SU-DHL-6 (cell line): ENCODE data around the gene DAPK2.

Source experiments
- H2AFZ ChIP-seq: fragments of 200-600 bp; sonication (generic); 2 replicates; pipeline ENCODE4 v1.6.1; 2014; ENCODE audit warnings: low read depth, mild to moderate bottlenecking, moderate library complexity, mixed read lengths, antibody characterized with exemption, low read length; ENCODE audit not compliant: severe bottlenecking
- H3F3A ChIP-seq: fragments of 200-600 bp; shearing (Covaris generic); 2 replicates; pipeline ENCODE4 v1.6.0; 2016; ENCODE audit warnings: antibody characterized with exemption, mild to moderate bottlenecking; ENCODE audit not compliant: insufficient read depth
- H3K27ac ChIP-seq: fragments of 200-600 bp; sonication (generic); 2 replicates; pipeline ENCODE4 v1.5.1; 2016; ENCODE audit warnings: low read depth, mild to moderate bottlenecking, low read length, moderate library complexity, mixed read lengths
- H3K27me3 ChIP-seq: fragments of 200-600 bp; sonication (generic), shearing (Covaris generic); 2 replicates; pipeline ENCODE4 v1.6.0; 2014; ENCODE audit warnings: mild to moderate bottlenecking, low read length
- H3K36me3 ChIP-seq: fragments of 200-600 bp; sonication (generic); 2 replicates; pipeline ENCODE4 v1.6.1; 2014; ENCODE audit warnings: mild to moderate bottlenecking, low read length, mixed read lengths
- H3K4me2 ChIP-seq: fragments of 300-600, 200-600 bp; shearing (Covaris generic), sonication (generic); 2 replicates; pipeline ENCODE4 v1.6.0; 2014; ENCODE audit warnings: low read length, low read depth, mild to moderate bottlenecking; ENCODE audit not compliant: poor library complexity, severe bottlenecking
- H3K4me3 ChIP-seq: fragments of 200-600 bp; sonication (generic); 2 replicates; pipeline ENCODE4 v1.5.1; 2014; ENCODE audit warnings: antibody characterized with exemption, low read length, mild to moderate bottlenecking, mixed read lengths; ENCODE audit not compliant: insufficient read depth, poor library complexity, severe bottlenecking
- H3K79me2 ChIP-seq: fragments of 200-600 bp; sonication (generic); 2 replicates; pipeline ENCODE4 v1.6.1; 2014; ENCODE audit warnings: mild to moderate bottlenecking, low read length, moderate library complexity; ENCODE audit not compliant: insufficient read depth
- H3K9ac ChIP-seq: fragments of 200-600 bp; sonication (generic); 2 replicates; pipeline ENCODE4 v1.7.0; 2014; ENCODE audit warnings: mild to moderate bottlenecking, low read length
- H3K9me2 ChIP-seq: fragments of 200-600 bp; sonication (generic); replicated peaks from 2 replicates; pipeline ENCODE4 v1.6.1; 2014; ENCODE audit warnings: low read length; ENCODE audit not compliant: insufficient read depth
- H3K9me3 ChIP-seq: fragments of 200-600 bp; sonication (generic); 2 replicates; pipeline ENCODE4 v1.6.1; 2014; ENCODE audit warnings: low read length, mixed read lengths; ENCODE audit not compliant: insufficient read depth
- H4K20me1 ChIP-seq: fragments of 200-600 bp; sonication (generic); 2 replicates; pipeline ENCODE4 v1.6.1; 2014; ENCODE audit warnings: low read depth, mild to moderate bottlenecking, antibody characterized with exemption, low read length, moderate library complexity, mixed read lengths
- CTCF ChIP-seq: fragments of 200-600 bp; sonication (generic); IDR thresholded peaks from one replicate; pipeline ENCODE4 v1.5.1; 2017; ENCODE audit warnings: antibody characterized with exemption, mild to moderate bottlenecking, low read length, moderate library complexity; ENCODE audit not compliant: insufficient read depth, poor library complexity, severe bottlenecking
- EZH2phosphoT487 ChIP-seq: fragments of 200-600 bp; sonication (generic), shearing (Covaris generic); conservative IDR thresholded peaks from 2 replicates; pipeline ENCODE4 v1.6.1; 2018; ENCODE audit warnings: mild to moderate bottlenecking, antibody characterized with exemption, low read length, moderate library complexity, mixed read lengths

The DAPK2 gene

DNA sequence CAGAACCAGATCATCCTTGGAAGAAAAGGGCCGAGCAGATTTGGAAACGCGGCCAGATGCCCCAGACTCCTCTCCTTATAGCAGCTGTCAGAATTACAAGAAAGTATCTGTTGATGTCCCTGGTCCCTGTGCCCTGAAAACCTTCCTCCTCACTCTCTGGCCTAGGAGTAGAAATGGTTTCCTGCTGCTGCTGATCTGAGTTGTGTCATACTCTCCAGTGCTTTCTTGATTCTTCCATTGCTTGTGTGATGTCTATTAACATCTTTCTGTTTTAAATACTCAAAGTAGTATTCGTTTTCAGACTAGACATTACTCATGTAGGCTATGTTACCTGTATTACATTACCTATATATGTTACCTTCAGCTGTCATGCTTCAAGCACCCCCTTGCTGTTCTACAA is 185.7 kb downstream of the DAPK2 start:
- H3K79me2 ChIP-seq = no peaks in the 10 kb centered on the region
- no peaks in the 10 kb centered on the region for H3K9me3 ChIP-seq
- H2AFZ ChIP-seq = no peak overlapping the region
- H4K20me1 ChIP-seq = no peaks in the 10 kb centered on the region
- no peaks in the 10 kb centered on the region for H3F3A ChIP-seq
- H3K27me3 ChIP-seq = no peaks in the 10 kb centered on the region
- no peaks in the 10 kb centered on the region for H3K9me2 ChIP-seq
- TF ChIP-seq EZH2phosphoT487 (no peak), CTCF (no peak)
- no peak overlapping the region for H3K27ac ChIP-seq
- no peaks in the 10 kb centered on the region for H3K36me3 ChIP-seq
- H3K4me2 ChIP-seq = no peak overlapping the region
- no peak overlapping the region for H3K9ac ChIP-seq
- H3K4me3 ChIP-seq = no peak overlapping the region

DNA sequence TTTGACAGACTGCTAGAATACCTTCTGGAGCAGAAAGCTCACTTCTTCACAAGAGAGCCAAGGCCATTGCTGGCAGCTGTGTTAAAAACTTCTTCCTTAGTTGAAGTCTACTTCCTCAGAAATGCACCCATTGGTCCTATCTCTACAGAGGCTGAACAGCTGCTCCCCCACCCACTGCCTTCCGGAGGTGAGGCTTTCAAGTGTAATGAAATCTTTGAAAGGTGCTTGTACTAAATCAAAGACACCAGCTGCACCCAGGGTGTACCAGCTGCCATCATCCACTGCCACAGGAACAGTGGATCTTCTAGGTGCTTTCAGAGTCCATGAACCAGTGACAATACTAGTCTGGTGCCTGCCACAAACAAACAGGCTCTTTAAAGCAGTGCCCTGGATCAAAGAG is 186.1 kb downstream of the DAPK2 start:
- no peak overlapping the region for H2AFZ ChIP-seq
- H3K4me2 ChIP-seq = no peak overlapping the region
- no peak overlapping the region for H3K27ac ChIP-seq

GRCh38 chr15:63858881-63859280 is 187.4 kb downstream of the DAPK2 start:
- H3F3A ChIP-seq = no peaks in the 10 kb centered on the region
- no peak for TF ChIP-seq CTCF
- TF ChIP-seq EZH2phosphoT487 = no peak
- no peaks in the 10 kb centered on the region for H3K36me3 ChIP-seq
- no peak overlapping the region for H3K9ac ChIP-seq
- H2AFZ ChIP-seq = no peak overlapping the region
- H3K4me2 ChIP-seq = no peak overlapping the region
- no peaks in the 10 kb centered on the region for H4K20me1 ChIP-seq
- H3K27ac ChIP-seq = no peak overlapping the region
- H3K27me3 ChIP-seq = no peaks in the 10 kb centered on the region
- H3K79me2 ChIP-seq = no peaks in the 10 kb centered on the region
- no peaks in the 10 kb centered on the region for H3K9me3 ChIP-seq
- no peaks in the 10 kb centered on the region for H3K9me2 ChIP-seq
- H3K4me3 ChIP-seq = no peak overlapping the region

More for the DNA sequence above, 186.1 kb downstream of the DAPK2 start:
- Histone ChIP-seq H3F3A (no peaks in the 10 kb centered on the region), H3K4me3 (no peak overlapping the region), H3K9me2 (no peaks in the 10 kb centered on the region), H3K9me3 (no peaks in the 10 kb centered on the region), H3K9ac (no peak overlapping the region), H3K36me3 (no peaks in the 10 kb centered on the region), H4K20me1 (no peaks in the 10 kb centered on the region), H3K27me3 (no peaks in the 10 kb centered on the region), H3K79me2 (no peaks in the 10 kb centered on the region)
- TF ChIP-seq EZH2phosphoT487 (no peak), CTCF (no peak)

- Histone ChIP-seq H3K9ac (no peak overlapping the region), H3K27me3 (no peaks in the 10 kb centered on the region), H3K27ac (no peak overlapping the region), H2AFZ (no peak overlapping the region), H3K4me3 (no peak overlapping the region), H3K9me3 (no peaks in the 10 kb centered on the region), H3F3A (no peaks in the 10 kb centered on the region), H3K4me2 (no peak overlapping the region), H3K79me2 (no peaks in the 10 kb centered on the region), H4K20me1 (no peaks in the 10 kb centered on the region), H3K9me2 (no peaks in the 10 kb centered on the region), H3K36me3 (no peaks in the 10 kb centered on the region)
- no peak for TF ChIP-seq CTCF
- TF ChIP-seq EZH2phosphoT487 = no peak
These were observed 187.8 kb downstream of the DAPK2 start for GRCh38 chr15:63858448-63858847.
